Right lobe of liver (tissue), 6 donors: ENCODE results near the gene L3MBTL3. TPM values are rescaled to one million over a fixed set of nuclear protein-coding genes. Genes with fewer than 3 reads are reported as not detected.

Source experiments
- ATAC-seq, 4 donors: fragments of 200-7000 bp; cut with Tn5 transposase; one replicate each; pipeline ENCODE4 v1.9.1; 2020; ENCODE audit warnings: mild to moderate bottlenecking in 4 of 4, moderate library complexity in 4 of 4
- DNase-seq, 3 donors: peaks; one replicate each; pipeline ENCODE4 v3.0.0-alpha.2; 2020
- H3K27ac ChIP-seq, 3 donors: fragments of 200-600 bp; one replicate each; pipeline ENCODE4 v1.8.0; 2022
- H3K27me3 ChIP-seq, 2 donors: fragments of 200-600 bp; one replicate each; pipeline ENCODE4 v1.8.0; 2022
- H3K36me3 ChIP-seq, 4 donors: fragments of 200-600 bp; sonication (generic) in 1 of 4; one replicate each; pipeline versions ENCODE4 v1.5.1 to v1.8.0; 2017 to 2022; ENCODE audit warnings: control low read depth in 1 of 4
- H3K4me1 ChIP-seq, 4 donors: fragments of 200-600 bp; sonication (generic) in 1 of 4; one replicate each; pipeline versions ENCODE4 v1.5.1 to v1.8.0; 2017 to 2022; ENCODE audit warnings: control low read depth in 1 of 4
- H3K4me3 ChIP-seq, 3 donors: fragments of 200-600 bp; one replicate each; pipeline ENCODE4 v1.8.0; 2022
- H3K9me3 ChIP-seq, 4 donors: fragments of 200-600 bp; sonication (generic) in 1 of 4; one replicate each; pipeline versions ENCODE4 v1.5.1 to v1.8.0; 2017 to 2022; ENCODE audit warnings: control low read depth in 1 of 4
- POLR2A ChIP-seq: fragments of 450-650 bp; IDR thresholded peaks from one replicate; pipeline ENCODE4 v1.6.1; 2017; ENCODE audit warnings: antibody characterized with exemption, mild to moderate bottlenecking
- WGBS: methylation state at CpG from one replicate; pipeline ENCODE4 v1.1.6; 2018; ENCODE audit warnings: low coverage, low lambda C conversion rate; ENCODE audit not compliant: insufficient coverage; ENCODE audit errors: missing lambda C conversion rate; 5-methylcytosine and 5-hydroxymethylcytosine counted together
- intact Hi-C, 2 donors: fragments of 100-400 bp; cut with DNase I; formaldehyde crosslinking; loops; one replicate each; pipeline versions ENCODE4 v1.11.2 to v1.14.1; 2022
- total RNA-seq, 6 experiments: library from RNA; depleted of rRNA in 2 of 6; stranded (reverse); fragments of >200 nt in 2 of 6; fragmentation: NEBNext Ultra II Directional in 3 of 6; extraction: Animal tissue kit (Norgen Biotek cat#: 25700) in 3 of 6; gene quantifications; one replicate each; pipeline versions ENCODE4 v1.1.0 to v1.2.4, GENCODE V29; 2016 to 2023
- TF ChIP-seq, protein P1 (sequence below), 4 donors: fragments of 200-600 bp in 3 of 4; fragments of 450-650 bp in 1 of 4; IDR thresholded peaks; one replicate each; pipeline versions ENCODE4 v1.5.1 to v1.8.0; 2016 to 2022; ENCODE audit warnings: antibody characterized with exemption in 4 of 4, mild to moderate bottlenecking in 2 of 4
- donor health status: DM: no; HTN: yes; CAD: no.
- donor health status: DM: no; HTN: no; CAD: no.
- donor health status: DM: no; HTN: no; CAD: no.
- donor health status: DM: no; HTN: yes; CAD: no.
- donor health status: DM: no; HTN: yes; CAD: no.

The L3MBTL3 gene
- total RNA-seq, 6 experiments from 2014 or later = 3.0 to 13.2 (median 7.2) TPM

DNA sequence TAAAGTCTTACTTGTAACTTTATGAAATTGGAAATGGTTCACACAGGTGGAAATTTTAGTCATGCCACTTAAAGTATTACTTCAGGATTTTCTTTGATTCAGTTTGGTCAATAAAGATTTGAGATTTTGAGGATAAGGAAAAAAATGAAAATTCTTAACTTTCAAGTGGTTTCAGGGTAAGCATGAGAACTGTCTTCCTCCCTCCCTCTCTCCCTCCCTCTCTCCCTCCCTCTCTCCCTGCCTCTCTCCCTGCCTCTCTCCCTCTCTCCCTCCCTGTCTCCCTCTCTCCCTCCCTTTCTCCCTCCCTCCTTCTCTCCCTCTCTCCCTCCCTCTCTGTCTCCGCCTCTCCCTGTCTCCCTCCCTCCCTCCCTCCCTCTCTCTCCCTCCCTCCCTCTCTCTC lies 36.9 kb downstream of the L3MBTL3 start:
- peaks cover 0 to 43% (median 4%) of the 10 kb centered on the region in 4 donors for H3K36me3 ChIP-seq
- intact Hi-C loops = no loop called here
- no peak overlapping the region for H3K27ac ChIP-seq
- H3K27me3 ChIP-seq = no peaks in the 10 kb centered on the region
- 86% methylated on average over 1 of the region's 1 CpG for WGBS
- ATAC-seq (no peak), DNase-seq (no peak)
- no peak overlapping the region for H3K4me3 ChIP-seq
- H3K9me3 ChIP-seq = no peaks in the 10 kb centered on the region
- H3K4me1 ChIP-seq = no peaks in the 10 kb centered on the region
- TF ChIP-seq POLR2A = no peak
- TF ChIP-seq, protein P1, sequence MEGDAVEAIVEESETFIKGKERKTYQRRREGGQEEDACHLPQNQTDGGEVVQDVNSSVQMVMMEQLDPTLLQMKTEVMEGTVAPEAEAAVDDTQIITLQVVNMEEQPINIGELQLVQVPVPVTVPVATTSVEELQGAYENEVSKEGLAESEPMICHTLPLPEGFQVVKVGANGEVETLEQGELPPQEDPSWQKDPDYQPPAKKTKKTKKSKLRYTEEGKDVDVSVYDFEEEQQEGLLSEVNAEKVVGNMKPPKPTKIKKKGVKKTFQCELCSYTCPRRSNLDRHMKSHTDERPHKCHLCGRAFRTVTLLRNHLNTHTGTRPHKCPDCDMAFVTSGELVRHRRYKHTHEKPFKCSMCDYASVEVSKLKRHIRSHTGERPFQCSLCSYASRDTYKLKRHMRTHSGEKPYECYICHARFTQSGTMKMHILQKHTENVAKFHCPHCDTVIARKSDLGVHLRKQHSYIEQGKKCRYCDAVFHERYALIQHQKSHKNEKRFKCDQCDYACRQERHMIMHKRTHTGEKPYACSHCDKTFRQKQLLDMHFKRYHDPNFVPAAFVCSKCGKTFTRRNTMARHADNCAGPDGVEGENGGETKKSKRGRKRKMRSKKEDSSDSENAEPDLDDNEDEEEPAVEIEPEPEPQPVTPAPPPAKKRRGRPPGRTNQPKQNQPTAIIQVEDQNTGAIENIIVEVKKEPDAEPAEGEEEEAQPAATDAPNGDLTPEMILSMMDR (IDR thresholded peaks at IDR 0.05) = no peak

GRCh38 chr6:130057495-130057894 lies 39.1 kb downstream of the L3MBTL3 start:
- Histone ChIP-seq H3K36me3 (peaks cover 0 to 27% (median 6%) of the 10 kb centered on the region in 4 donors), H3K4me3 (no peak overlapping the region), H3K4me1 (no peaks in the 10 kb centered on the region), H3K27ac (no peak overlapping the region), H3K9me3 (no peaks in the 10 kb centered on the region), H3K27me3 (no peaks in the 10 kb centered on the region)
- intact Hi-C loops = no loop called here
- DNase-seq = no peak
- WGBS = 95% methylated on average over 10 of the region's 12 CpGs
- ATAC-seq = no peak
- TF ChIP-seq POLR2A = no peak
- TF ChIP-seq, protein P1 (IDR thresholded peaks at IDR 0.05) = no peak

- H3K36me3 ChIP-seq = peaks cover 0 to 9% (median 2%) of the 10 kb centered on the region in 4 donors
- H3K9me3 ChIP-seq = no peaks in the 10 kb centered on the region
- H3K27ac ChIP-seq = no peak overlapping the region
- 95% methylated on average over 5 of the region's 5 CpGs for WGBS
- intact Hi-C loops = no loop called here
- DNase-seq (no peak), ATAC-seq (no peak)
- no peaks in the 10 kb centered on the region for H3K27me3 ChIP-seq
- H3K4me3 ChIP-seq = no peak overlapping the region
- H3K4me1 ChIP-seq = no peaks in the 10 kb centered on the region
- no peak for TF ChIP-seq POLR2A
- TF ChIP-seq, protein P1 (IDR thresholded peaks at IDR 0.05) = no peak
Measured at GRCh38 chr6:130063806-130064205, 45.4 kb downstream of the L3MBTL3 start.

DNA sequence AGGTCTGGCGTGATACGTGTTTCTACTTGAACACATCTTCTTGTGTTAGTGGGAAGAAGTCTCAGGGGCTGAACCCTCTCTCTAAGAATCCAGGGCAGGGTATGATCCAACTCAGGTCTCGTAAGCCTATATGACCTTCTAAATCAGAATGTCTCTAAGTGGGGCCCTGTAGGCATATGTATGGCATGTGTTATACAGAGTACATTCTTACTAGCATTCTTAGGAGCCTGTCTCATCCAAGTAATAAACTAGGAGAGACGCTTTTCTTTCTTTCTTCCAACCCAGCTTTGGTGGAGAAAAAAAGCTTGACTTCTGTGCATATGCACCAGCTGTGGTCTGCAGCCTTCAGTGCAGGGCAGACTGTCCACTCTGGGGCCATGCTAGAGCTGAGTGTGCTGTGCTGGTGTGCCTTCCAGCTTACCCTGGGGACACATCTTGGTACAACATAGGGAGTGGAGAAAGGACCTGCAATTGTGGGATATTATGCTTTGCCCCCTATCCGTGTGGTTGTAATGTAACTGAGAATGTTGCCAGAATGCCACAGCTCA lies 47.3 kb downstream of the L3MBTL3 start:
- TF ChIP-seq POLR2A = no peak
- TF ChIP-seq, protein P1 (IDR thresholded peaks at IDR 0.05) = no peak
- H3K27me3 ChIP-seq = no peaks in the 10 kb centered on the region
- no peak overlapping the region for H3K4me3 ChIP-seq
- H3K4me1 ChIP-seq = no peaks in the 10 kb centered on the region
- H3K9me3 ChIP-seq = no peaks in the 10 kb centered on the region
- H3K27ac ChIP-seq = no peak overlapping the region
- ATAC-seq (no peak), DNase-seq (no peak)
- WGBS = 93% methylated on average over 4 of the region's 5 CpGs
- peaks cover 0 to 17% (median 2%) of the 10 kb centered on the region in 4 donors for H3K36me3 ChIP-seq
- intact Hi-C loops = no loop called here

DNA sequence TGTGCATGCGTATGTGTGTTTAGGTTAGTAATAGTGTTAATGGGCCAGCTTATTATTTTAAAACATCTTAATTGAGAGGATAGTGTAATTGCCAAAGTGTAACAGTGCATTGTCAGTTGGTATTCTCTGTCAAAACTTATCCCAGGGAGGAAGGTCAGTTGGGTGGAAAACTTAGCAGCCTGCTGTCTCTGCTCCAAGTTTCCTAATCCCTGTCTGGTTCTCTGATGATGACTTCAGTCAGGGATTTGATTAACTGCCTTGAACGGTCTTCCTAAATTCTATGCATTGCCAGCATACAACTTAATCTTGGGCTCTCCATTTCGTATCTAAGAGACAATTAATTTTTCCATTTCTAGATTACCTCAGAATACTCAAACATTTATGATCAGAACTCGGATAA lies 51.1 kb downstream of the L3MBTL3 start:
- ATAC-seq = no peak

More for the DNA sequence above, 51.1 kb downstream of the L3MBTL3 start:
- Histone ChIP-seq H3K27me3 (no peaks in the 10 kb centered on the region), H3K27ac (no peak overlapping the region), H3K4me3 (no peak overlapping the region), H3K9me3 (no peaks in the 10 kb centered on the region), H3K36me3 (peaks cover 0 to 27% (median 2%) of the 10 kb centered on the region in 4 donors), H3K4me1 (no peaks in the 10 kb centered on the region)
- intact Hi-C loops = no loop called here
- DNase-seq = no peak
- 87% methylated on average over 4 of the region's 4 CpGs for WGBS
- TF ChIP-seq, protein P1 (IDR thresholded peaks at IDR 0.05) = no peak
- TF ChIP-seq POLR2A = no peak
